HG03064 (cell line): ENCODE results near the gene BMPR1B.

Experiments used
- ATAC-seq: cut with Tn5 transposase; IDR thresholded peaks from one replicate; pipeline ENCODE4 v1.9.1; 2021; ENCODE audit warnings: low read depth; ENCODE audit not compliant: unreplicated experiment

The BMPR1B gene

GRCh38 chr4:94757192-94758140, at the start of gene BMPR1B:
BMPR1B (plus strand) TSS chr4:94757955; CDS start chr4:95104425, 346,470 bp downstream.
- ATAC-seq, result no peak

- ATAC-seq, result no peak
Observed at GRCh38 chr4:94711635-94712034, 46.1 kb upstream of the BMPR1B start.

GRCh38 chr4:94714365-94715160, 43.2 kb upstream of the BMPR1B start:
- no peak for ATAC-seq

DNA sequence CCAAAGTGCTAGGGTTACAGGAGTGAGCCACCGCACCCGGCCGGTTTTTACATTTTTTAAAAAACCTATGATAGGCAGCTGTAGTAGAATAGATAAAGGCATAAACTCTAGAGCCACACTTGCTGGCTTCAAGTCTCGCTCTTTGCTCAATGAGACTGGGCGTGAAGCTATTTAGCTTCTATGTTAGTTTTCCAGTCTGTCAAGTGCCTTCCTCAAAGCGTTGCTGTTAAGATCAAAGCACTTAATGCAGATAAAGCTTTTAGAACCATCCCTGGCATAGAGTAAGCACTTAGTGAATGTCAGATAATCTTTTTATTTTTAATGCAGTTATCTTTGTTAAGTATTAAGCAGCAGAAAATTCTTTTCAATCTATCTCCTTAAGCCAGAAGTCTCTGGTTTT, 42.0 kb upstream of the BMPR1B start:
- no peak for ATAC-seq

DNA sequence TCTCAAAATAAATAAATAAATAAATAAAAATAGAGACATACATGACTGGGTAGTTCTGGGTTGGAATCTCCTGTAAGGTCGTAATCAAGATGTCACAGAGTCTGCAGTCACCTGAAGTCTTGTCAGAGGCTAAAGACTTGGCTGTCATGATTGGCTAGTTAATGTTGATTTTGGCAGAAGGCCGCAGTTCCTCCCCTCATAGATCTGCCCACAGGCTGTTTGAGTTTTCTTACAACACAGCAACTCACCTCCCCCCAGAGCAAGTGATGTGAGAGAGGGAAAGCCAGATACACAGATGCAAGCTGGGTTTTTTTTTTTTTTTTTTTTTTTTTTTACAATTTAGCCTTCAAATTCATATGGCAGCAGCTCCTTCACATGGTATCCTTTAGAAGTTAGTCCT, 36.4 kb upstream of the BMPR1B start:
- ATAC-seq, result no peak

GRCh38 chr4:94722270-94722669, 35.5 kb upstream of the BMPR1B start:
- ATAC-seq, result no peak

DNA sequence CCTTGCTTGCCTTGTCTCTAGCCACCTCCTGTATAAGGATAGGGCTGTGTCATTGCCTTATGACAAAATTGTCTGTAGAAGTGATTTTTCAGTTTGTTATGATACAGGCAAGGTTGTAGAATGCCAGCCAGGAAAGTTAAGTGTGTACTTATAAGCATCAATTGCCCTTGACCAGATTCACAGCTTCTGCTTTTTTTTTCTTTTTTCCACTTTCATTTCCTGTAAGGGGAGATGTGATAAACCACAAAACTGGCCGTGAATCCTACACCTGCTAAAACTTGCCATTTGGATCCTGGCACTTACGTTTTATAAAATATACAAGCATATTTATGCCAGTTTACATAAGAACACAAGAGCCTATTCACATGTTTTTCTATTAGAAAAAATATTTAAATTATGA, 35.0 kb upstream of the BMPR1B start:
- ATAC-seq, result no peak

- no peak for ATAC-seq
Observed at GRCh38 chr4:94724016-94724790, 33.6 kb upstream of the BMPR1B start.

DNA sequence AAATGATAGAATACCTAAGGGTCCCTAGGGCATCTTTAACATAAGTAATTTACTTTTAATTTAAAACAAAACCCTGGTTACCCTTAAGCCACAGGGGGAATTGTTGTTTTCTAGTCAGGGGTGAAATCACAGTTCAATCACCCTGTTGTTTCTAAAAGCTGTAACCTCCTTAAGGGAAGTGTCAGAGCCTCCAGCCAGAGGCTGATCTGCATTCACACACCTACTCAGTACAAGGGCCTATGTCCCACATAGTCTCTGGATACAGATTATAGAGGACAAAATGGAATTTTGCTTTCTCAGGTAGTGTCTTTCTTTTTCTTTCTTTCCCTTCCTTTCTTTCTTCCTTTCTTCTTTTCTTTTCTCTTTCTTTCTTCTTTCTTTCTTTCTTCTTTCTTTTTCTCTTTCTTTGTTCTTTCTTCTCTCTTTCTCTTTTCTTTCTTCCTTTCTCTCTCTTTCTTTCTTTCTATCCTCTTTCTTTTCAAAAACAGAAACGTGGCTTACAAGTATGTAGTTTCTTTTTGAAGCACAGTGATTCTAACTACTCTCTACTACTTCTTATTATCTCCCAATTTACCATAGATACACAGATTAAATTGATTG, 31.1 kb upstream of the BMPR1B start:
- no peak for ATAC-seq

DNA sequence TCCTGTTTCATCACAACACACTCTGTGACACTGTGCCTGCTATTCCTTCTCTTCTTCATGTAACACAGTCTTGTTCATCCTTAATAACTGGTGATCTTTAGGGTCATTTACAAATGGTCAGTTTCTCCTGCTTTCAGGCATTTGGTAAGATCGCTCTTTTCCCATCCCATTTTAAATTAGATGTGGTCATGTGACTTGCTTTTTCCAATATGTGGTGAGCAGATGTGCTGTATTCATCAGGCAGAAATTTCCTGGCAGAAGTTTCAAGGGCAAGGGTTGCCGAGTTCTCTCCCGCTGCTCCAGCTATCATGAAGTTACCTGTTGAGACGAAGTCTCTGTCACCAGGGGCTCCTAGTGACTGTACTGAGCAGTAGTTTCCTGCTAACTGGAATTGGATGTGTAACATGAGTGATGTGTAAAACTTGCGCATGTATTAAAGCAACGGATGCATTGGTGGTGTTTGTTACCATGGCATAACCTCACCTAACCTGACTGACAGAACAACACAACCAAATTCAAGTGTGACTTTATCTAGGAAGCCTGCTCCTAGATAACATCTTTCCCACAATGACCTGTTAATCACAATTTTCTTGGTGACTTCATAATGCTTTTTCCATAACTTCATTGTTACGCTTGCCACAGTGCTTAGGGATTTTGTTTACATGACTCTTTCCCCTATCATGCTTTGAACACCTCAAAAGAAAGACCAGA, 29.5 kb upstream of the BMPR1B start:
- no peak for ATAC-seq

DNA sequence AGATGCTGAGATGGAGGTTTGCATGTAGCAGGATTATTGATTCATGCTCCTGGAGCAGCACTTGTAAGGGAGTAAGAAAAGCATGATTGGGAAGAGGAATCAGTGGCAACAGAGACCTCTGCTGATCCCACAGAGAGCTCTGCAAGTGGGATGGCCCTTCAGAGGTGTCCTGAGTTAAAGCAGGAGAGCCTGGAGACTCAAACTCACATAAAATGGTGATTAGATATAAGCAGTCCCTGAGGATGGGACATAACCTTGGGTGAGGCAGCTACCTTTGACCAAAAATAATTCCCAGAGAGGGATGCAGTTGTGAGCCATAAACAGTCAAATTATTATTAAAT, 25.4 kb upstream of the BMPR1B start:
- ATAC-seq, result no peak

DNA sequence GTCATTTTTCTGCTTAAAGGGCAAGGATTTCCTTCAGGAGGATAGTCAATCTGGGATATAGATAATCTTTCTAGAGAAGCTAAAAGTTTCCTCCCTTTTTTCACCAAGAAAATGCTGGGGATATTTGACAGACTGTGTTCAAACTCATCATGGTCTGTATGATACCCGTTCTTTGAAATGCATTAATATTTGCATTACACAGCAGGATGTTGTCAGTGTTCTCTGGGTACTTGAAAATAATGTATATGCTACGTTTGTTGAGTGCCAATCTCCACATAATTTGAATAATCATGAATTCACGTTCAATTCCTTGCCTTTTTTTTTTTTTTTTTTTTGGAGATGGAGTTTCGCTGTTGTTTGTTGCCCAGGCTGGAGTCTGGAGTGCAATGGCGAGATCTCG, 18.0 kb upstream of the BMPR1B start:
- no peak for ATAC-seq

DNA sequence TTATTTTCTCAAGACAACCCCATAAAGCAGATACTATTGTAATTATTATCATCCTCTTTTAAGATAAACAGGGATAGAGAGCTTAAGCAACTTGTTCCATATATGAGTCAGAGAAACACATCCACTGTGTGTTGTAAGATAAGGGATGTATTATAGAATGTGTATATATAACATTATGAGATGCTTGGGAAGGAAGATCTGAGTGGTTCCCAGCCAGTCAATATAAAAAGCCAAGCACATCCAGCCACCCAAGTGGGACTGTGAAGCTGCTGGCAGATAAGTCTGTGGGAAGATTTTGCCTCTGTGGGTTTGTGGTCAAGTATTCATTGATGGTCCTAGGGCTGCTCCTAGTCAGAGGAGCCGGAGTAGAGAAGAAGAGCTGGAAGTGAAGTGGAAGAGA, 16.5 kb upstream of the BMPR1B start:
- no peak for ATAC-seq

GRCh38 chr4:94743838-94744237, 13.9 kb upstream of the BMPR1B start:
- no peak for ATAC-seq

GRCh38 chr4:94744850-94745249, 12.9 kb upstream of the BMPR1B start:
- no peak for ATAC-seq

DNA sequence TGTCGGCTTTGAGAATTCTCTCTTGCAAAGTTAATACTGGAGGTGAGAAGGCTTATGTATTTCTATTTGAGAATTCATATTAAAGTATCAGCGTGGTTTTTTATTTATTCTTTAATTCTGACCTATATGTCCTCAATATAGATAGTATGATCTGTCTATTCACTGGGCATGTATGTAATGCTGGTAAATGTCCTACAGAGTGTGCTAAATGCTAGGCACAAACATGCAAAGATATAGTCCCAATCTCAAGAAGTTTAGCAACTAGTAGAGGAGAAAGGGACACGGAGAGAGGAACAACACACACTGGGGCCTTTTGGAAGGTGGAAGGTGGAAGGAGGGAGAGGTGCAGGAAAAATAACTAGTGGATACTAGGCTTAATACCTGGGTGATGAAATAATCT, 11.0 kb upstream of the BMPR1B start:
- no peak for ATAC-seq

- ATAC-seq, result no peak
Observed at GRCh38 chr4:94758141-94758699, 465 bp downstream of the BMPR1B start.

GRCh38 chr4:94758700-94759399, 1.1 kb downstream of the BMPR1B start:
- no peak for ATAC-seq

- no peak for ATAC-seq
Observed at GRCh38 chr4:94759767-94760211, 2.0 kb downstream of the BMPR1B start.
